Motor neuron (in vitro differentiated cells): ENCODE measurements around the gene ZNF75A. TPM values are rescaled to one million over a fixed set of nuclear protein-coding genes. Genes with fewer than 3 reads are reported as not detected.
"Not testable (repeated sequence)": the region's sequence is repeated elsewhere in the genome, so short reads cannot be mapped to it uniquely, and the experiment has no call there.

ENCODE experiments used
- ATAC-seq, 8 experiments: fragments of 200-7000 bp; cut with Tn5 transposase; replicated peaks in 6 of 8; 2 replicates each; pipeline ENCODE4 v1.8.0; 2021; ENCODE audit warnings: mild to moderate bottlenecking in 8 of 8, moderate library complexity in 8 of 8
- H3K27ac ChIP-seq, 2 donors: fragments of 250-450 bp; sonication (Bioruptor Pico); 2 replicates each; pipeline ENCODE4 v1.9.0; 2021; ENCODE audit warnings: antibody characterized with exemption in 2 of 2, mild to moderate bottlenecking in 2 of 2, moderate library complexity in 1 of 2
- H3K4me1 ChIP-seq, 2 donors: fragments of 250-450 bp; sonication (Bioruptor Pico); replicated peaks in 1 of 2; 2 replicates each; pipeline ENCODE4 v1.6.1; 2021; ENCODE audit warnings: antibody characterized with exemption in 2 of 2, mild to moderate bottlenecking in 2 of 2, moderate library complexity in 1 of 2
- H3K4me3 ChIP-seq, 5 donors: fragments of 250-450 bp; sonication (Bioruptor Pico); 2 replicates each; pipeline ENCODE4 v1.9.0; 2021; ENCODE audit warnings: antibody characterized with exemption in 5 of 5, mild to moderate bottlenecking in 5 of 5, moderate library complexity in 4 of 5
- WGBS, 10 experiments: fragments of 450-650 bp; shearing (Covaris generic); methylation state at CpG; one replicate each; pipeline ENCODE4 v1.0.0; 2022; 5-methylcytosine and 5-hydroxymethylcytosine counted together
- in situ Hi-C, 9 experiments: fragments of 400-800 bp; cut with MboI; loops; one replicate each; pipeline ENCODE4 v1.15.0; 2021; ENCODE audit warnings: low sequenced_read_pairs in 9 of 9, low pct_unique_long_range_greater_than_20kb in 2 of 9; ENCODE audit not compliant: unreplicated experiment in 9 of 9
- total RNA-seq, 8 experiments: library from RNA; unstranded; fragments of 300-600 nt; gene quantifications; 2 replicates each; pipeline versions ENCODE4 v1.2.3 to v1.2.4, GENCODE V29; 2022

Gene ZNF75A
- total RNA-seq: 10 to 100 TPM; 22.0 to 46.0 (median 37.2) TPM

- Histone ChIP-seq H3K4me3 (peak within 1 kb of the TSS; percentile 63 to 97 (median 83)), H3K27ac (peak within 1 kb of the TSS; percentile 94 to 98), H3K4me1 (peaks cover 3 to 8% of the 10 kb centered on the region in 2 donors)
- in situ Hi-C loops: no loop called here
- peak; percentile 96 to 99 (median 98) for ATAC-seq
- 0 to 7% (median 2%) methylated on average over 4 to 15 of the region's 103 CpGs; no CpG with 5 or more reads in 5 of the 10 experiments for WGBS, 10 experiments
These were observed at the start of gene ZNF75A, which contains the start of gene TIGD7 for GRCh38 chr16:3305109-3306068. Gene ZNF75A (plus strand): TSS chr16:3305497. CDS start chr16:3308429, 2,932 bp downstream. Gene TIGD7 (minus strand): TSS chr16:3305430. CDS start chr16:3300614, 4,816 bp downstream.

- 0 to 100% (median 60%) methylated on average over 1 to 9 of the region's 14 CpGs; no CpG with 5 or more reads in 2 of the 10 experiments for WGBS, 10 experiments
- in situ Hi-C loops: no loop called here
- no peak within 1 kb of the TSS for H3K4me3 ChIP-seq
- no peak for ATAC-seq
- H3K4me1 ChIP-seq: no peaks in the 10 kb centered on the region
- H3K27ac ChIP-seq: no peak within 1 kb of the TSS
These were observed 49.0 kb upstream of the ZNF75A start, which contains the start of gene MEFV for GRCh38 chr16:3256146-3256865. Gene MEFV (minus strand): TSS chr16:3256633. CDS start chr16:3256587, 46 bp downstream.

- Histone ChIP-seq H3K27ac (no peak overlapping the region), H3K4me3 (no peak overlapping the region), H3K4me1 (no peaks in the 10 kb centered on the region)
- 20 to 83% (median 29%) methylated on average over 1 to 4 of the region's 9 CpGs; no CpG with 5 or more reads in 5 of the 10 experiments for WGBS, 10 experiments
- in situ Hi-C loops: no loop called here
- peak in 1 of 8 experiments; percentile 14 for ATAC-seq
These were observed 48.3 kb upstream of the ZNF75A start for GRCh38 chr16:3256866-3257465.

GRCh38 chr16:3259836-3260235, 45.5 kb upstream of the ZNF75A start:
- WGBS, 10 experiments: 0 to 100% (median 72%) methylated on average over 1 to 7 of the region's 8 CpGs; no CpG with 5 or more reads in 3 of the 10 experiments
- in situ Hi-C loops: no loop called here
- H3K4me3 ChIP-seq: no peak overlapping the region
- peaks cover 0 to 6% of the 10 kb centered on the region in 2 donors for H3K4me1 ChIP-seq
- ATAC-seq: no peak
- H3K27ac ChIP-seq: no peak overlapping the region

- in situ Hi-C loops: no loop called here
- no peak overlapping the region for H3K4me3 ChIP-seq
- peaks cover 0 to 6% of the 10 kb centered on the region in 2 donors for H3K4me1 ChIP-seq
- no peak overlapping the region for H3K27ac ChIP-seq
- WGBS, 10 experiments: 71 to 100% (median 87%) methylated on average over 1 to 3 of the region's 4 CpGs; no CpG with 5 or more reads in 2 of the 10 experiments
- no peak for ATAC-seq
These were observed 42.8 kb upstream of the ZNF75A start for GRCh38 chr16:3262517-3262916.

- peak; percentile 81 to 99 (median 96) for ATAC-seq
- H3K27ac ChIP-seq: peak overlapping the region; percentile 46 to 77
- in situ Hi-C loops: no loop called here
- peaks cover 0 to 6% of the 10 kb centered on the region in 2 donors for H3K4me1 ChIP-seq
- peak overlapping the region; percentile 64 to 96 (median 74) for H3K4me3 ChIP-seq
- WGBS, 10 experiments: 0 to 40% (median 5%) methylated on average over 2 to 32 of the region's 77 CpGs; no CpG with 5 or more reads in 3 of the 10 experiments
These were observed 40.9 kb upstream of the ZNF75A start for GRCh38 chr16:3264137-3265036.

- H3K4me1 ChIP-seq: peaks cover 0 to 6% of the 10 kb centered on the region in 2 donors
- 23 to 100% (median 58%) methylated on average over 1 to 5 of the region's 5 CpGs; no CpG with 5 or more reads in 2 of the 10 experiments for WGBS, 10 experiments
- in situ Hi-C loops: no loop called here
- H3K27ac ChIP-seq: no peak overlapping the region
- no peak overlapping the region for H3K4me3 ChIP-seq
- ATAC-seq: no peak
These were observed 38.3 kb upstream of the ZNF75A start for GRCh38 chr16:3266873-3267537.

GRCh38 chr16:3268294-3268693, 37.0 kb upstream of the ZNF75A start:
- H3K4me1 ChIP-seq: peaks cover 0 to 4% of the 10 kb centered on the region in 2 donors
- WGBS, 10 experiments: 50 to 100% (median 90%) methylated on average over 1 of the region's 1 CpG; no CpG with 5 or more reads in 6 of the 10 experiments
- no peak overlapping the region for H3K27ac ChIP-seq
- no peak for ATAC-seq
- H3K4me3 ChIP-seq: no peak overlapping the region
- in situ Hi-C loops: no loop called here

GRCh38 chr16:3270718-3271117, 34.6 kb upstream of the ZNF75A start:
- in situ Hi-C loops, H3K4me3 ChIP-seq, H3K27ac ChIP-seq, H3K4me1 ChIP-seq, ATAC-seq: not testable (repeated sequence)
- WGBS, 10 experiments: 64 to 100% (median 80%) methylated on average over 1 to 3 of the region's 5 CpGs; no CpG with 5 or more reads in 5 of the 10 experiments

- in situ Hi-C loops, H3K27ac ChIP-seq, H3K4me3 ChIP-seq, ATAC-seq, H3K4me1 ChIP-seq: not testable (repeated sequence)
- WGBS, 10 experiments: 88 to 90% methylated on average over 2 to 6 of the region's 22 CpGs; no CpG with 5 or more reads in 8 of the 10 experiments
These were observed 34.0 kb upstream of the ZNF75A start for GRCh38 chr16:3271281-3271680.

GRCh38 chr16:3274490-3274889, 30.8 kb upstream of the ZNF75A start:
- no peak overlapping the region for H3K4me3 ChIP-seq
- 42 to 100% (median 55%) methylated on average over 1 to 4 of the region's 4 CpGs; no CpG with 5 or more reads in 2 of the 10 experiments for WGBS, 10 experiments
- in situ Hi-C loops: no loop called here
- H3K27ac ChIP-seq: no peak overlapping the region
- no peaks in the 10 kb centered on the region for H3K4me1 ChIP-seq
- ATAC-seq: peak in 4 of 8 experiments; percentile 36 to 65 (median 52)
